Activated CD4-positive, alpha-beta T cell treated with anti-CD3 and anti-CD28 coated beads, Interleukin-2, amount 50 U/mL, for 48 hours (primary cell): ENCODE results near the gene UBP1.
A peak's percentile ranks its signal among the peaks of the same experiment; 100 is the strongest.
"Not testable (repeated sequence)": the region's sequence is repeated elsewhere in the genome, so short reads cannot be mapped to it uniquely, and the experiment has no call there.

Experiments used
- DNase-seq, 2 experiments: peaks; one replicate each; pipeline ENCODE4 v3.0.0-alpha.2; 2020

Gene UBP1, protein sequence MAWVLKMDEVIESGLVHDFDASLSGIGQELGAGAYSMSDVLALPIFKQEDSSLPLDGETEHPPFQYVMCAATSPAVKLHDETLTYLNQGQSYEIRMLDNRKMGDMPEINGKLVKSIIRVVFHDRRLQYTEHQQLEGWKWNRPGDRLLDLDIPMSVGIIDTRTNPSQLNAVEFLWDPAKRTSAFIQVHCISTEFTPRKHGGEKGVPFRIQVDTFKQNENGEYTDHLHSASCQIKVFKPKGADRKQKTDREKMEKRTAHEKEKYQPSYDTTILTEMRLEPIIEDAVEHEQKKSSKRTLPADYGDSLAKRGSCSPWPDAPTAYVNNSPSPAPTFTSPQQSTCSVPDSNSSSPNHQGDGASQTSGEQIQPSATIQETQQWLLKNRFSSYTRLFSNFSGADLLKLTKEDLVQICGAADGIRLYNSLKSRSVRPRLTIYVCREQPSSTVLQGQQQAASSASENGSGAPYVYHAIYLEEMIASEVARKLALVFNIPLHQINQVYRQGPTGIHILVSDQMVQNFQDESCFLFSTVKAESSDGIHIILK

GRCh38 chr3:33440328-33441224 lies at the start of gene UBP1:
UBP1 (minus strand) TSS chr3:33440405; CDS start chr3:33439848, 557 bp downstream.
- DNase-seq = peak; percentile 99

DNA sequence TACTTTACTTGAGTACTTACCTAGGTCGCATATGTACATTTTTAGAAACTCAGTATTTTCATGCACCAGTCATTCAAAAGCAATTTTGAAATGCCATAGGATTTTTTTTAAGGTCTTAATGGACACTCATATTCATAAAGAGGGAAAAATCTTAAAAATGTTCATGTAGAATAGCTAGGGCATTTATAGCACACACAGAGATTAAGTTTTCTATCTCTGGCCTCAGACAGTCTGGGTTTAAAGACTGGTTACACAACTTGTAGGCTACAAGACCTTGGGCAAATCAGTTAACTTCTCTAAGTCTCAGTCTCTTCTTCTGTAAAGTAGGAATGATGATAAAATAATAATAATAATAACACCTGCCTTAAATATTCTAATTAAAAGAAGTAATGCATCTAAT lies 48.5 kb upstream of the UBP1 start:
- no peak for DNase-seq

DNA sequence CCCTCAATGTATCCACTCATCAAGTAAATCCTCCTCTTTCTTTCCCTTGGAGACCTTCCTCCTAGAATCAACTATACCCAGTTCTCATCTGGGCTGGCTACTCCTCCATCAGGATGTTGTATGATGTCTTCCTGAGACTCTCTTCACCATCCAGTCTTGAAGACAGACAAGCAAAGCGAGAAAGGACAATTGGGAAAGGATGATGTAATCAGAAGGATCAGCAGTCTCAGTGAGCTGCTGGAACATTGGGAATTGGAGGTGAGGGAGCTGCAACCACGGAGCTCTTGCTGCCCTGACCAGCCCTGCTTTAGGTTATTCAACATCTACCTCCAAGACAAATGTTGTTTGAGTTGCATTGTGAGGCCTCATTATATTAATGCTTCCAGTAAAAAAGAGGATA lies 48.0 kb upstream of the UBP1 start:
- no peak for DNase-seq

GRCh38 chr3:33482111-33482521 lies 41.9 kb upstream of the UBP1 start:
- DNase-seq = no peak

- no peak for DNase-seq
Observed at GRCh38 chr3:33474896-33475295, 34.7 kb upstream of the UBP1 start.

DNA sequence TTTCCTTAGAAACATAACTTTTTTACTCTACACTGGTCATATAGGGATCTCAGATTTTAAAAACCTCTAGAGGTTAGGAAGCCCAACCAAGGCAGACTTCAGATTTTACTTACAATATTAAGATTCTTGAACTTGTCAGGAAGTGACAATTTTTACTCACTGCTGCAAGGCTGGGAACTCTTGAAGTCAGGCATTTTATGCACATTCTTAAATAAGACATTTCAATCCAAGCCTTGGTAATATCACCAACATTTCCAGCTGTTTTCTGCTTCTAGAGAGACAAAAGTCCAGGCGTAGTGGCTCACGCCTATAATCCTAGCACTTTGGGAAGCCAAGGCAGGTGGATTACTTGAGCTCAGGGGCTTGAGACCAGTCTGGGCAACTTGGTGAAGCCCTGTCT lies 33.6 kb upstream of the UBP1 start:
- DNase-seq = no peak

DNA sequence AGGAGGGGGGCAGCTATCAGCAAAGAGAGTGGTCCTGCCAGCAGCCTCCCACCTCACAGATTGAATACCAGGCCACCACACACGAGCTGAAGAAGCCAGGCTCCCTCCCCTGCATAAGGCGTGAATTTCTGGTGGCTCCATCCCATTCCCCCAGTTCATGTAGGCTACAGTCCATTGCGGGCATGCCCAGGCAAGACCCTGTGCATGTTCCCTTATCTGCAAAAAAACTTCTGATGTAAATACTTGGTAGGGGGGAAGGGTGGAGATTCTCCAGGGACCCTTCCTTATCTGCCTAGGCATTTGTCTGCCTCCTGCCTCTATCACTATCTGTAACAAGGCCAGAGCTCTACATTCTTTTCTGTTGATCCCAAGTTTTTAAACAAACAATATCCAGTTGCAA lies 27.6 kb upstream of the UBP1 start:
- DNase-seq = no peak

DNA sequence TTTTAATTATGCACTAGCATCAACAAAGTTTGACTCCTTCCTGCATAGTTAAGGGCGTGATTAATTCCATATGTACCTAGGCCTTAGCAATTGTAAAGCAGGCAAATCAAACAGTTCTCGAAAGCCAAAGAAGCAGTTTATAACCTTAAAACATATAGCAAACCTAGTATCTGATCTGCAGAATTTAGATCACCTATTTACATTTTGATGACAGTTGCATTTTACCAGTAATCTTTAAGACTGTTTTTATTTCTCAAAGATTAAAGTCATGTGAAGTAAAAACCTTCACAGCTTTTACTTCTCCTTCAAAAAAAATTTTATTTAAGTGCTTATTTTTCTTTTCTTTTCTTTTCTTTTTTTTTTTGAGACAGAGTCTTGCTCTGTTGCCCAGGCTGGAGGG lies 20.9 kb upstream of the UBP1 start:
- DNase-seq = no peak

GRCh38 chr3:33459577-33459976 lies 19.4 kb upstream of the UBP1 start:
- DNase-seq = not testable (repeated sequence)

DNA sequence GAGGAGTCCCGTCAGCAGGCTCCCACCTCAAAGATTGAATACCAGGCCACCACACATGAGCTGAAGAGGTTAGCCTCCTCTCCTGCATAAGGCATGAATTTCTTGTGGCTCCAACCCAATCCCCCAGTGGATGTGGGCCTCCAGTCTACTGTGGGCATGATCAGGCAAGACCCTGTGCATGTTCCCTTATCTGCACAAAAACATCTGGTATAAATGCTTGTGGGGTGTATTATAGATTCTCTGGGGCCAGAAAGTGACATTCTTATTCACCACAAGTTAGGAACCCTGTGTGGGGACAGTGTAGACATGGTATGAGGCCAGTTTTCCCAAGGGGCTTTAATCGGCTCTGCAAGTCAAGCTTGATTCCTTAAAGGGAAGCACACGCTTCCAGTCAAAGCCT lies 18.2 kb upstream of the UBP1 start:
- no peak for DNase-seq

DNA sequence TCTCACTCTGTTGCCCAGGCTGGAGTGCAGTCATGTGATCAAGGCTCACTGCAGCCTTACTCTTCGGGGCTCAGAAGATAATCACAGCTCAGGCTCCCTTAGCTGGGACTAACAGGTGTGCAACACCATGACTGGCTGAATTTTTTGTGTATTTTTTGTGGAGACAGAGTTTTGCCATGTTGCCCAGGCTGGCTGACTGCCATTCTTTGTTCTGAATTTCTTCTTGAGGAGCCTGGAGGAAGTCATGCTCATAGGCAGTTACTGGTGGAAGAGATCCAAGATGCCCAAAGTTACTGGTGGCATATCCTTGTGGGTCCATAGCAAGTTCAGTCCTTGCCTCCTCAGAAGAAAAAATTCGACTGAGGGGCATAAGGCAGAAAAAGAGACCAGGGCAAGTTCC lies 16.6 kb upstream of the UBP1 start:
- DNase-seq = no peak

GRCh38 chr3:33453331-33453761 lies 13.1 kb upstream of the UBP1 start:
- no peak for DNase-seq

GRCh38 chr3:33451994-33452393 lies 11.8 kb upstream of the UBP1 start:
- DNase-seq = not testable (repeated sequence)

GRCh38 chr3:33447958-33448357 lies 7.8 kb upstream of the UBP1 start:
- no peak for DNase-seq

GRCh38 chr3:33447256-33447625 lies 7.0 kb upstream of the UBP1 start:
- not testable (repeated sequence) for DNase-seq

DNA sequence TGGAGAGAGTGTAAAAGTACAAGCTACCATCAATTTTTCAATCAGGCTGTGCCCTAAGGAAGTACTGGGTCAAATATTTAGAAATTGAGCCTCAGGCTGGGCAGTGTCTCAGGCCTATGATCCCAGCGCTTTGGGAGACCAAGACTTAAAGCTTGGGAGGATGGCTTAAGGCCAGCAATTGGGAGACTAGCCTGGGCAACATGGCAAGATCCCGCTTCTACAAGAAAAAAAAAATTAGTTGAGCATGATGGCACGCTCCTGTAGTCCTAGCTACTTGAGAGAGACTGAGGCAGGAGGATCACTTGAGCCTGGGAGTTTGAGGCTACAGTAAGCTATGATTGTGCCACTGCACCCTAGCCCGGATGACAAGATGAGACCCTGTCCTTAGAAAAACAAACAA lies 2.0 kb upstream of the UBP1 start:
- DNase-seq = no peak

DNA sequence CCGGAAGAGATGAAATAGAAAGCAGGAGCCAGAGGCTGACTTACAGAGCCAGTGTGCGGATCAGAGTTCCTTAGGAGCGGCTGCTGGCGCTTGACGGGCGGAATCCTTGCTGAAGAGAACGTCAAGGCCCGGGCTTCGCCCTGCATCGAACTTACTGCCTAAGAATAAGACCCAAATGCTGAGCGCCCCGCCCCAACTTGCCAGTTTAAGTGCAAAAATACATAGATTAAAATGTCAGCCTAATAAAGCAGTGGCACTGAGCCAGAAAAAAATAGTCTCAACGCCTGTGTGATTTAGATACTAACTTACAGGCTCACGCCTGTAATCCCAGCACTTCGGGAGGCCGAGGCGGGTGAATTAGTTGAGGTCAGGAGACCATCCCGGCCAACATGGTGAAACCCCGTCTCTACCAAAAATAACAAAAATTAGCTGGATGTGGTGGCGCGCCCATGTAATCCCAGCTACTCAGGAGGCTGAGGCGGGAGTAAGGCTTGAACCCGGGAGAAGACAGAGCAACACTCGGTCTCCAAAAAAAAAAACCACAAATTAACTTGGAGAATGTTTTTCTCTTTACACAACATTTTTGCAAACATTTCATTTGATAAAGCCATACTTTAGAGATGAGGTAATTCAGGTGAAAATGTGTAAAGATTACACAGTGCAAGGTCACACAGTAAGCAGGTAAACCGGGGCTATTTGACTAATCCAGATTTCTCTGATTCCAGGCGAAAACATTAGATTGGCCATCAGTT lies 1.2 kb upstream of the UBP1 start:
- no peak for DNase-seq

DNA sequence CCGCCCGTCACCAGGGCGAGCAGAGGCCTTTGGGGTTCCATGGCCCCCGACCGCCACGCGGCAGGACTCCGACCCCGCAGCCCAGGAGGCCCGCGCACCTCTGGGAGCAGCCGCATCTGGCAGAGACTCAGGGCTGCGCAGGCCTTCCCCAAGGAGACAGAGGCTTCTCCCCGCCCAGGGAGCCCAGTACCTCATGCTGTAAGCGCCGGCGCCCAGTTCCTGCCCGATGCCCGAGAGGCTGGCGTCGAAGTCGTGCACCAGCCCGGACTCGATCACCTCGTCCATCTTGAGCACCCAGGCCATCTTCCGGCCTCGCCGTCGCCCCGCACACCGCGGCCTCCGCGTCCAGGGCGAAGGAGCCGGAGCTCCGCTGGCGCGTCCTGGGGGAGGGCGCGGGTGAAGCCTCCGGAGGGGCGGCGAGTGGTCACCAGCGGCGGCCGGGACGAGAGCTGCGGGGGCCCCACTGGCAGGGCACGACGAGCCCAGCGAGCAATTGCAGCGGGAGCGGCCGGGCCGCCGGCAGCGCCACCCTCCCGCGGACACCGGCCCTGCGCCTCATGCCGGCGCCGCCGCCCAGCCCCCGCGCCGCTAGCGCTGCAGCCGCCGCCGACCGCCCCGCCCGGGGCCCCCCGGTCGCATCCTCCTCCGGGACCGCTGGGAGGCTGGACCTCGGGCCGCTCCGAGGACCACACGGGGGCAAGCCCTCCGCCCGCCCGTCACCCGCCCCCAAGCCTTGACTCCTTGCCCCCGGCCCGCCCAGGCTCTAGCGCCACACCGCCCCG lies 468 bp downstream of the UBP1 start:
- peak; percentile 49 to 52 for DNase-seq

- DNase-seq = no peak
Observed at GRCh38 chr3:33438881-33439545, 1.2 kb downstream of the UBP1 start.

DNA sequence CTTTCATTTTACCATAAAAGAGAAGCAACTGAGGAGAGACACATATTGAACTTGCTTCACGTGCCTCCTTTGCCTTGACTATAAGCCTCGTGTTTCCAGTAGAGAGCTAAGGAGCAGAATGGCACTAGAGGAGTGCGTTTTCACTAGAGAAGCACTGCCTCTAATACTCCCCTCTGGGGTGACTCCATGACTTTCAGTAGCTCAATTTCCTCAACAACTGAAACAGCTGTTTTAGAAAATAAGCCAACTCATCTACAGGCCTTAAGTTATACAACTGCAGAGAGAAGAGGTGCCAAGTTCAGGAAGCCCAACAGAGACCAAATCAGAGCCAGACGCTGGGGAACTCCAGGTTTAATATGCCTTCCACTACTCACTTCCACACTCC lies 1.9 kb downstream of the UBP1 start:
- no peak for DNase-seq

DNA sequence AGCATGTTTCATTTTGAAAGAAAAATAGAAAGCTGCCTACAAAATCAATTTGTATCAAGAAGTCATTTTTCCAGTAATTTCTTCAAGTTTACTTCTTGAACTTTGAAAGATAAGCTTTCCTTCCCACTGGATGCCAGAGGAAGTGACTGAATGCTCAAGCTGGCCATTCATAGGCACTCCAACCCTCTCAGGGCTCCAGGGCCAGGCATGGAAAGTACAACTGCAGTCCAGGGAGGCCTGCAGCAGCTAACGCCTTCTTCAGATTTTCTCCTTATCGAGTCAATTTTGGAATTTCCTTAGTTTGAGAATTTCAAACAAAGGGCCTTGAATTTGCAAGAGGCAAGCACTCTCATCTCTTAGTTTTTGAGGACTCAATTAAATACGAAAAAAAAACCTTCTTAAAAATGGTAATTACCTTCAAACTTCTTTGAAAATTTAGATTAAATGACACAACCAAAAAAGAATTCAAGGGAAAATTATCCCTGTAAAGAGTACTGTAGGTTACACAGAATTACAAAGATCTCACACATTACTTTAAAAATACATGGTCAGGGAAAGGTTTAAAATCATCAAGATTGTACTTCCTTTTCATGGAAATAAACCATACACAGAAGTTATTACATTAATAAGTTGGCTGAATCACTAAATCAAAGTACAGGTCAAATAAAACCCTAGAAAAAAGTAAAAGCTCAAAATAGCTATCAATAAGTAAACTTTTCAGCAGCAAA lies 2.5 kb downstream of the UBP1 start:
- no peak for DNase-seq
